IPS-NIHi11 (cell line): ENCODE data around the gene EML4.
"Not testable (repeated sequence)": the region's sequence is repeated elsewhere in the genome, so short reads cannot be mapped to it uniquely, and the experiment has no call there.

Experiments
- DNase-seq: peaks from one replicate; pipeline ENCODE4 v3.0.0; 2012; ENCODE audit warnings: mixed read lengths, low spot score

The EML4 gene

GRCh38 chr2:42169100-42169873, at the start of gene EML4:
TSS of gene EML4 (plus strand) at chr2:42169353. CDS start at chr2:42169612, 259 bp downstream.
- peak; percentile 96 for DNase-seq

GRCh38 chr2:42123426-42123825, 45.7 kb upstream of the EML4 start:
- DNase-seq, result no peak

GRCh38 chr2:42124011-42124785, 45.0 kb upstream of the EML4 start:
- no peak for DNase-seq

- DNase-seq, result no peak
These were observed 43.1 kb upstream of the EML4 start for GRCh38 chr2:42125841-42126594.

GRCh38 chr2:42126873-42127272, 42.3 kb upstream of the EML4 start:
- not testable (repeated sequence) for DNase-seq

- no peak for DNase-seq
These were observed 41.4 kb upstream of the EML4 start for GRCh38 chr2:42127425-42128424.

GRCh38 chr2:42128721-42129486, 40.2 kb upstream of the EML4 start:
- DNase-seq, result no peak

GRCh38 chr2:42129487-42129852, 39.7 kb upstream of the EML4 start:
- no peak for DNase-seq

- no peak for DNase-seq
These were observed 39.2 kb upstream of the EML4 start for GRCh38 chr2:42129947-42130346.

- DNase-seq, result not testable (repeated sequence)
These were observed 38.3 kb upstream of the EML4 start for GRCh38 chr2:42130858-42131257.

GRCh38 chr2:42132191-42132965, 36.8 kb upstream of the EML4 start:
- DNase-seq, result no peak

- DNase-seq, result peak; percentile 54
These were observed 36.0 kb upstream of the EML4 start for GRCh38 chr2:42132966-42133641.

GRCh38 chr2:42133771-42134195, 35.4 kb upstream of the EML4 start:
- no peak for DNase-seq

- not testable (repeated sequence) for DNase-seq
These were observed 34.7 kb upstream of the EML4 start for GRCh38 chr2:42134401-42134932.

- DNase-seq, result no peak
These were observed 33.5 kb upstream of the EML4 start for GRCh38 chr2:42135381-42136312.

- no peak for DNase-seq
These were observed 32.4 kb upstream of the EML4 start for GRCh38 chr2:42136782-42137124.

GRCh38 chr2:42137125-42137841, 31.9 kb upstream of the EML4 start:
- DNase-seq, result no peak
